HCT116 (cell line): Measurements from ENCODE around the gene FOXN3. TPM values are rescaled to one million over a fixed set of nuclear protein-coding genes. Genes with fewer than 3 reads are reported as not detected.

ENCODE experiments used
- ATAC-seq: fragments of 200-7000 bp; cut with Tn5 transposase; 2 replicates; pipeline ENCODE4 v1.9.1; 2020; ENCODE audit warnings: mild to moderate bottlenecking, moderate library complexity
- BruUV-seq: library from RNA; stranded (reverse); fragments of 400-500 nt; replicated peaks from 2 replicates; lab custom pipeline; 2021; lab: Mats Ljungman, UMichigan
- CTCF ChIA-PET: fragments of 300-600 bp; sonication (Branson Sonifier 250); formaldehyde crosslinking; loops from one replicate; lab custom pipeline; 2021; ENCODE audit warnings: antibody characterized with exemption; lab: Charles Lee
- POLR2A ChIA-PET: fragments of 300-600, 350-600 bp; sonication (Branson Sonifier 250); formaldehyde crosslinking; loops from one replicate; lab custom pipeline; 2021; ENCODE audit warnings: antibody characterized with exemption; lab: Charles Lee
- RAD21 ChIA-PET, 2 experiments: fragments of 300-600 bp; sonication (Branson Sonifier 250); formaldehyde crosslinking; loops; one replicate each; lab custom pipeline; 2023; ENCODE audit warnings: low total read pairs in 2 of 2; ENCODE audit not compliant: uncharacterized antibody in 2 of 2, unreplicated experiment in 2 of 2, low non-redundant PET in 1 of 2; lab: Charles Lee
- DNase-seq: peaks from one replicate; pipeline ENCODE4 v3.0.0-alpha.2; 2010; ENCODE audit warnings: low read depth, low spot score
- H2AFZ ChIP-seq: fragments of 200-600 bp; shearing (Covaris generic), sonication (generic); 2 replicates; pipeline ENCODE4 v1.6.1; 2017; ENCODE audit warnings: low read depth, mixed run types, mixed read lengths, antibody characterized with exemption, low read length; ENCODE audit not compliant: poor library complexity, severe bottlenecking
- H3K27ac ChIP-seq: 2 replicates; pipeline ENCODE4 v1.5.1; 2012; ENCODE audit warnings: low read depth, low read length
- H3K27me3 ChIP-seq: fragments of 200-600 bp; sonication (generic); 2 replicates; pipeline ENCODE4 v1.6.1; 2016; ENCODE audit warnings: mixed run types, low read length, mixed read lengths; ENCODE audit not compliant: insufficient read depth
- H3K36me3 ChIP-seq, 2 experiments: fragments of 200-500 bp in 1 of 2; fragments of 200-600 bp in 1 of 2; sonication (Bioruptor generic) in 1 of 2; sonication (generic) in 1 of 2; 2 replicates each; pipeline versions ENCODE4 v1.5.1 to v1.6.1; 2014 to 2016; ENCODE audit warnings: low read length in 2 of 2, inconsistent platforms in 1 of 2, mixed read lengths in 1 of 2, mixed run types in 1 of 2; ENCODE audit not compliant: insufficient read depth in 2 of 2, control insufficient read depth in 1 of 2
- H3K4me1 ChIP-seq, 2 experiments: fragments of 200-600 bp in 1 of 2; sonication (generic) in 1 of 2; 2 replicates each; pipeline versions ENCODE4 v1.5.1 to v1.6.1; 2012 to 2017; ENCODE audit warnings: low read length in 2 of 2, inconsistent platforms in 1 of 2, mild to moderate bottlenecking in 1 of 2, mixed read lengths in 1 of 2, mixed run types in 1 of 2, moderate library complexity in 1 of 2; ENCODE audit not compliant: insufficient read depth in 2 of 2, control insufficient read depth in 1 of 2
- H3K4me2 ChIP-seq: fragments of 200-600 bp; sonication (generic); 2 replicates; pipeline ENCODE4 v1.6.1; 2017; ENCODE audit warnings: mixed run types, low read length, mixed read lengths
- H3K4me3 ChIP-seq, 2 experiments: fragments of 200-600 bp in 1 of 2; sonication (generic) in 1 of 2; replicated peaks in 1 of 2; 2 replicates each; pipeline ENCODE4 v1.5.1; 2011 to 2016; ENCODE audit warnings: low read length in 2 of 2, control low read depth in 1 of 2, low read depth in 1 of 2, mild to moderate bottlenecking in 1 of 2, mixed read lengths in 1 of 2, mixed run types in 1 of 2
- H3K79me2 ChIP-seq: fragments of 200-600 bp; sonication (generic); 2 replicates; pipeline ENCODE4 v1.6.1; 2017; ENCODE audit warnings: mild to moderate bottlenecking, mixed run types, low read length, moderate library complexity, mixed read lengths; ENCODE audit not compliant: insufficient read depth
- H3K9ac ChIP-seq: fragments of 200-600 bp; sonication (generic); 2 replicates; pipeline ENCODE4 v1.6.1; 2016; ENCODE audit warnings: low read length, mixed read lengths
- H3K9me2 ChIP-seq: fragments of 200-600 bp; sonication (generic), shearing (Covaris generic); 2 replicates; pipeline ENCODE4 v1.6.1; 2017; ENCODE audit warnings: mixed run types, mild to moderate bottlenecking, moderate library complexity; ENCODE audit not compliant: insufficient read depth
- H3K9me3 ChIP-seq, 2 experiments: fragments of 200-500 bp in 1 of 2; fragments of 200-600 bp in 1 of 2; sonication (Bioruptor generic) in 1 of 2; sonication (generic) in 1 of 2; 2 replicates each; pipeline ENCODE4 v1.6.1; 2014 to 2017; ENCODE audit warnings: low read length in 2 of 2, mixed read lengths in 2 of 2, inconsistent platforms in 1 of 2, low read depth in 1 of 2, mild to moderate bottlenecking in 1 of 2, mixed run types in 1 of 2, moderate library complexity in 1 of 2; ENCODE audit not compliant: control insufficient read depth in 1 of 2, insufficient read depth in 1 of 2
- H4K20me1 ChIP-seq: fragments of 200-600 bp; sonication (generic), shearing (Covaris generic); 2 replicates; pipeline ENCODE4 v1.6.1; 2017; ENCODE audit warnings: mixed run types, mild to moderate bottlenecking, moderate library complexity; ENCODE audit not compliant: insufficient read depth
- CEBPB ChIP-seq: IDR thresholded peaks from 2 replicates; pipeline ENCODE4 v1.6.1; 2012; ENCODE audit warnings: low read depth
- EZH2 ChIP-seq: fragments of 200-600 bp; sonication (generic); IDR thresholded peaks from 2 replicates; pipeline ENCODE4 v1.6.1; 2017; ENCODE audit warnings: antibody characterized with exemption, mixed run types
- JUND ChIP-seq: IDR thresholded peaks from 2 replicates; pipeline ENCODE4 v1.6.1; 2012
- MAX ChIP-seq: IDR thresholded peaks from 2 replicates; pipeline ENCODE4 v1.6.1; 2012
- POLR2A ChIP-seq: IDR thresholded peaks from 2 replicates; pipeline ENCODE4 v1.7.0; 2011; ENCODE audit warnings: borderline replicate concordance; ENCODE audit not compliant: insufficient read depth, insufficient read length; ENCODE audit errors: extremely low read depth
- POLR2AphosphoS5 ChIP-seq: IDR thresholded peaks from 2 replicates; pipeline ENCODE4 v1.6.1; 2011; ENCODE audit warnings: mild to moderate bottlenecking, low read depth, low read length, moderate library complexity
- RAD21 ChIP-seq: IDR thresholded peaks from 2 replicates; pipeline ENCODE4 v1.6.1; 2012; ENCODE audit warnings: low read depth, mild to moderate bottlenecking
- REST ChIP-seq: IDR thresholded peaks from 2 replicates; pipeline ENCODE4 v1.6.1; 2012; ENCODE audit warnings: low read depth
- SP1 ChIP-seq: IDR thresholded peaks from 2 replicates; pipeline ENCODE4 v1.6.1; 2012; ENCODE audit warnings: low read depth
- SRF ChIP-seq: IDR thresholded peaks from 2 replicates; pipeline ENCODE4 v1.6.1; 2012; ENCODE audit warnings: low read depth
- YY1 ChIP-seq: IDR thresholded peaks from 2 replicates; pipeline ENCODE4 v1.6.1; 2011; ENCODE audit warnings: low read length, low read depth, moderate library complexity, mild to moderate bottlenecking; ENCODE audit not compliant: insufficient replicate concordance; ENCODE audit errors: extremely low read depth
- ZBTB33 ChIP-seq: IDR thresholded peaks from 2 replicates; pipeline ENCODE4 v1.6.1; 2011; ENCODE audit warnings: mild to moderate bottlenecking, low read length, moderate library complexity; ENCODE audit not compliant: insufficient replicate concordance; ENCODE audit errors: extremely low read depth
- ZFX ChIP-seq: fragments of 450-650 bp; IDR thresholded peaks from 2 replicates; pipeline ENCODE4 v1.6.1; 2017
- ZNF274 ChIP-seq: fragments of 200-500 bp; sonication (Bioruptor generic); IDR thresholded peaks from 2 replicates; pipeline ENCODE4 v1.6.1; 2014; ENCODE audit warnings: mild to moderate bottlenecking, low read depth, low read length, inconsistent platforms
- intact Hi-C: fragments of 100-400 bp; cut with micrococcal nuclease; formaldehyde crosslinking; loops from 2 replicates; pipeline ENCODE4 v1.10.0; 2022
- total RNA-seq: library from RNA; stranded (reverse); gene quantifications from one replicate; pipeline ENCODE4 v1.2.1, GENCODE V29; 2021; ENCODE audit not compliant: unreplicated experiment

The FOXN3 gene
- total RNA-seq, 1 experiment from 2014 or later: 20.0 TPM

- H3K9ac ChIP-seq: no peak overlapping the region
- H3K36me3 ChIP-seq: no peaks in the 10 kb centered on the region
- no peak for ATAC-seq
- H3K27me3 ChIP-seq: no peaks in the 10 kb centered on the region
- H3K4me1 ChIP-seq: no peaks in the 10 kb centered on the region
- CTCF ChIA-PET: no interaction called here
- H3K4me2 ChIP-seq: no peak overlapping the region
- H4K20me1 ChIP-seq: no peaks in the 10 kb centered on the region
- H3K9me3 ChIP-seq: peaks cover 0 to 6% of the 10 kb centered on the region in 2 experiments; a peak in 1 of 4 replicates
- no peak for TF ChIP-seq POLR2AphosphoS5
- no peak for TF ChIP-seq JUND
- TF ChIP-seq POLR2A: no peak
- no peak for TF ChIP-seq EZH2
- TF ChIP-seq SP1: no peak
- no peak for TF ChIP-seq ZNF274
- no peak for TF ChIP-seq YY1
- no peak for TF ChIP-seq ZFX
- no peak for TF ChIP-seq SRF
- H3K79me2 ChIP-seq: no peaks in the 10 kb centered on the region
- no TSS peak for BruUV-seq
- H3K9me2 ChIP-seq: no peaks in the 10 kb centered on the region
- intact Hi-C loops: no loop called here
- H3K4me3 ChIP-seq: no peak overlapping the region
- no peak overlapping the region for H3K27ac ChIP-seq
- DNase-seq: no peak
- H2AFZ ChIP-seq: no peak overlapping the region
- POLR2A ChIA-PET: no interaction called here
- RAD21 ChIA-PET: no interaction called here
These were observed 101.3 kb downstream of the FOXN3 start for GRCh38 chr14:89315493-89316470.

DNA sequence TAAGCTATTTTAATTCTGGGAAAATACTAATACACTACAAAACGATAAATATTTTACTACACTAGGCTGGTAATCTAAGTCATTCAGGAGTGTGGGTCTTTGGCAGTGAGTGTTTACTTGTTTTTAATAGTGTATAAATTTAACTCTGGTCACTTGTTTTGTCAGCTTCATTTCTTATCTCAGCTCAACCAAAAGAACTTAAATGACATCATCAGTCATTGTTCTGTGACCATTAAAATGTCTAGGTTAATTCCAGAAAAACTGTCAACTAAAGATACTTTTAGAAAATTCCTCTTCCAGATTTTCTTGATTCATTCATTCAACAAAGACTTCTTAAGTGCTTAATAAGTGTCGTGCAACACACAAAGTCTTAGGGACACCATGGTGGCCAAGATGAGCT lies 102.8 kb downstream of the FOXN3 start:
- Histone ChIP-seq H3K4me2 (no peak overlapping the region), H2AFZ (no peak overlapping the region), H3K36me3 (no peaks in the 10 kb centered on the region), H3K9me3 (no peaks in the 10 kb centered on the region; a peak in 1 of 4 replicates), H3K27me3 (no peaks in the 10 kb centered on the region), H4K20me1 (no peaks in the 10 kb centered on the region), H3K9me2 (no peaks in the 10 kb centered on the region), H3K4me1 (no peaks in the 10 kb centered on the region), H3K79me2 (no peaks in the 10 kb centered on the region), H3K9ac (no peak overlapping the region), H3K4me3 (no peak overlapping the region), H3K27ac (no peak overlapping the region)
- intact Hi-C loops: no loop called here
- ChIA-PET RAD21 (no interaction called here), CTCF (no interaction called here), POLR2A (interaction anchor here (0.6 kb wide), 1 partner anchor 92 kb away, joined by 3 read pairs; no protein-coding TSS in a partner anchor)
- ATAC-seq: no peak
- BruUV-seq: no TSS peak
- no peak for DNase-seq
- no peak for TF ChIP-seq RAD21
- TF ChIP-seq ZBTB33: no peak
- no peak for TF ChIP-seq SRF
- TF ChIP-seq ZFX: no peak
- TF ChIP-seq MAX: no peak
- no peak for TF ChIP-seq CEBPB
- no peak for TF ChIP-seq REST
